Hippocampal formation (tissue), 2 donors: ENCODE results near the gene MIPOL1.
"Not testable (repeated sequence)": the region's sequence is repeated elsewhere in the genome, so short reads cannot be mapped to it uniquely, and the experiment has no call there.

ENCODE experiments used
- DNase-seq, 2 donors: peaks; one replicate each; lab custom pipeline; 2025; lab: John Stamatoyannopoulos, UW

The MIPOL1 gene

GRCh38 chr14:37234222-37234621, 36.5 kb downstream of the MIPOL1 start:
- no peak for DNase-seq

- DNase-seq = not testable (repeated sequence)
Observed at GRCh38 chr14:37236044-37236443, 38.3 kb downstream of the MIPOL1 start.

GRCh38 chr14:37237094-37237493, 39.4 kb downstream of the MIPOL1 start:
- DNase-seq = no peak

GRCh38 chr14:37237735-37238200, 40.0 kb downstream of the MIPOL1 start:
- DNase-seq = no peak

GRCh38 chr14:37241198-37241597, 43.5 kb downstream of the MIPOL1 start:
- no peak for DNase-seq

- DNase-seq = peak in 1 of 2 donors; percentile 52
Observed at GRCh38 chr14:37246427-37246829, 48.7 kb downstream of the MIPOL1 start.

- no peak for DNase-seq
Observed at GRCh38 chr14:37247791-37248461, 50.2 kb downstream of the MIPOL1 start.

GRCh38 chr14:37251775-37252174, 54.0 kb downstream of the MIPOL1 start:
- DNase-seq = no peak

GRCh38 chr14:37252434-37252833, 54.7 kb downstream of the MIPOL1 start:
- no peak for DNase-seq

GRCh38 chr14:37253905-37254304, 56.2 kb downstream of the MIPOL1 start:
- no peak for DNase-seq

GRCh38 chr14:37254411-37254947, 56.7 kb downstream of the MIPOL1 start:
- DNase-seq = no peak

GRCh38 chr14:37257501-37258070, 59.8 kb downstream of the MIPOL1 start:
- DNase-seq = no peak

- DNase-seq = no peak
Observed at GRCh38 chr14:37262649-37263048, 64.9 kb downstream of the MIPOL1 start.

- DNase-seq = no peak
Observed at GRCh38 chr14:37263656-37264236, 66.0 kb downstream of the MIPOL1 start.

- DNase-seq = no peak
Observed at GRCh38 chr14:37268788-37269187, 71.1 kb downstream of the MIPOL1 start.

- DNase-seq = no peak
Observed at GRCh38 chr14:37270629-37271028, 72.9 kb downstream of the MIPOL1 start.

GRCh38 chr14:37272569-37272968, 74.8 kb downstream of the MIPOL1 start:
- no peak for DNase-seq

- DNase-seq = no peak
Observed at GRCh38 chr14:37274652-37275051, 76.9 kb downstream of the MIPOL1 start.

GRCh38 chr14:37275963-37276362, 78.2 kb downstream of the MIPOL1 start:
- no peak for DNase-seq

- no peak for DNase-seq
Observed at GRCh38 chr14:37278636-37279538, 81.2 kb downstream of the MIPOL1 start.

- no peak for DNase-seq
Observed at GRCh38 chr14:37279818-37280217, 82.1 kb downstream of the MIPOL1 start.

GRCh38 chr14:37284760-37285159, 87.0 kb downstream of the MIPOL1 start:
- no peak for DNase-seq
